ENCODE results near the gene GRIN2A.

DNA sequence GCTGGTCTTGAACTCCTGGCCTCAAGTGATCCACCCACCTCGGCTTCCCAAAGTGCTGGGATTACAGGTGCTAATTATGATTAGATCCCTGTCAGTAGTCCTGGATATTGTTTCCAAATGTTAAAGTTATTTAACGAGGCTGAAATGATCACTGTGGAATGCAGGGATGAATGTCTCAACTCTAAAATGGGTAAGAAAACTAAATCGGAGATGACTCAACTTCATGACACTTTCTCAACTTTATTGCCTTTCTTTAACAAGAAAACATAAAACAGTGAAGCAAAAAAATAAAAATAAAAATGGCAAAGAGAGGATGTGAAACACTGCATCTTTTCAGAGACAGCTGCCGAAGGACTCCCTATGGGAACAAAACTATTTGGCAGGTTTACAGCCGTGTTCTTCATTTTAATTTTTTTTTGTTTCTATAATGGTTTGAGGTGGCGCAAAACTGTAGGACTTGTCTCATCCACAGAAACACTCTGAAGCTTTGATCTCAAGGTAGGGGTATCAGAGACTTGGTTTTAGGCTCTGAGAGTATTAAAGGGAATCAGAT is 382.0 kb downstream of the GRIN2A start:
- TF ChIP-seq POLR2AphosphoS5 (IDR thresholded peaks at IDR 0.05; ENCODE audit: borderline replicate concordance, low read depth, low read length) (no peak), EZH2 (IDR thresholded peaks at IDR 0.05) (no peak), FOXP2 (optimal IDR thresholded peaks at IDR 0.05; ENCODE audit: control extremely low read depth, extremely low read length, insufficient read depth) (no peak)

All from SK-N-MC (cell line).